Activated CD4-positive, alpha-beta memory T cell treated with anti-CD3 and anti-CD28 coated beads, Interleukin-2, amount 10 ng/mL, durations not matched to agents 7 days and 5 days (primary cell): ENCODE measurements around the gene ATXN2L. TPM values are rescaled to one million over a fixed set of nuclear protein-coding genes. Genes with fewer than 3 reads are reported as not detected.

Source experiments
- CTCF ChIA-PET: fragments of 350-600 bp; sonication (Branson Sonifier 250); formaldehyde crosslinking; loops from one replicate; lab custom pipeline; 2021; ENCODE audit warnings: antibody characterized with exemption, inconsistent platforms; lab: Charles Lee
- POLR2A ChIA-PET: fragments of 350-600 bp; sonication (Branson Sonifier 250); formaldehyde crosslinking; loops from one replicate; lab custom pipeline; 2021; ENCODE audit warnings: antibody characterized with exemption; lab: Charles Lee
- DNase-seq: peaks from one replicate; pipeline ENCODE4 v3.0.0-alpha.2; 2020
- H3K27ac Mint-ChIP-seq: one replicate; pipeline ENCODE4 v1.8.0; 2021; ENCODE audit warnings: mild to moderate bottlenecking, mixed read lengths
- H3K27me3 Mint-ChIP-seq: one replicate; pipeline ENCODE4 v1.8.0; 2021; ENCODE audit warnings: mixed read lengths
- H3K36me3 Mint-ChIP-seq: one replicate; pipeline ENCODE4 v1.8.0; 2021; ENCODE audit warnings: low read depth, mixed read lengths
- H3K4me1 Mint-ChIP-seq: one replicate; pipeline ENCODE4 v1.8.0; 2021; ENCODE audit warnings: mixed read lengths
- H3K4me3 Mint-ChIP-seq: one replicate; pipeline ENCODE4 v1.8.0; 2021; ENCODE audit warnings: mild to moderate bottlenecking, mixed read lengths
- H3K9me3 Mint-ChIP-seq: one replicate; pipeline ENCODE4 v1.8.0; 2021; ENCODE audit warnings: mixed read lengths
- total RNA-seq, 2 experiments: library from RNA; stranded (reverse); gene quantifications; one replicate each; pipeline ENCODE4 v1.2.3, GENCODE V29; 2021

ATXN2L gene
- total RNA-seq, 2 experiments from 2014 or later = 255 to 267 TPM

GRCh38 chr16:28884045-28884444 is 61.2 kb downstream of the ATXN2L start:
- POLR2A ChIA-PET = no interaction called here
- CTCF ChIA-PET = interaction anchor here (1.0 kb wide), 1 partner anchor 11 kb away, joined by 4 read pairs; no protein-coding TSS in a partner anchor
- peaks cover 19% of the 10 kb centered on the region for H3K4me1 Mint-ChIP-seq
- H3K27me3 Mint-ChIP-seq = peaks cover 6% of the 10 kb centered on the region
- H3K36me3 Mint-ChIP-seq = no peaks in the 10 kb centered on the region
- H3K4me3 Mint-ChIP-seq = no peak overlapping the region
- no peak overlapping the region for H3K27ac Mint-ChIP-seq
- no peaks in the 10 kb centered on the region for H3K9me3 Mint-ChIP-seq
- DNase-seq = no peak

Other genes starting within 250 kb of the ATXN2L start
- under 1 TPM; 0.13 to 0.15 TPM for gene SULT1A2, start 225.9 kb upstream of the ATXN2L start, total RNA-seq
- gene SULT1A1, start 213.0 kb upstream of the ATXN2L start, total RNA-seq = 1 to 10 TPM; 5.5 to 6.2 TPM
- gene NPIPB8, start 184.9 kb upstream of the ATXN2L start, total RNA-seq = under 1 TPM in 1 of 2 experiments, not detected in 1; 0.30 TPM
- gene EIF3C, start 111.5 kb upstream of the ATXN2L start, total RNA-seq = 100 to 1,000 TPM; 415 to 434 TPM
- gene NPIPB9, start 71.2 kb upstream of the ATXN2L start, total RNA-seq = 1 to 10 TPM; 1.7 to 2.7 TPM
- 100 to 1,000 TPM; 107 TPM for gene TUFM, start 23.3 kb downstream of the ATXN2L start, total RNA-seq
- gene SH2B1, start 40.8 kb downstream of the ATXN2L start, total RNA-seq = 10 to 100 TPM; 44.4 to 45.1 TPM
- gene ATP2A1, start 55.5 kb downstream of the ATXN2L start, total RNA-seq = 1 to 10 TPM; 1.6 to 2.5 TPM
- 10 to 100 TPM; 15.7 to 16.5 TPM for gene RABEP2, start 102.2 kb downstream of the ATXN2L start, total RNA-seq
- gene CD19, start 109.0 kb downstream of the ATXN2L start, total RNA-seq = not detected
- 10 to 100 TPM; 96.7 TPM for gene NFATC2IP, start 127.9 kb downstream of the ATXN2L start, total RNA-seq
- gene SPNS1, start 151.8 kb downstream of the ATXN2L start, total RNA-seq = 10 to 100 TPM; 20.6 to 24.7 TPM
- gene LAT, start 162.1 kb downstream of the ATXN2L start, total RNA-seq = 100 to 1,000 TPM; 333 to 341 TPM